K562 (cell line): ENCODE measurements around the gene RXRA. TPM values are rescaled to one million over a fixed set of nuclear protein-coding genes. Genes with fewer than 3 reads are reported as not detected.

Source experiments
- ATAC-seq: fragments of 200-7000 bp; cut with Tn5 transposase; 3 replicates; pipeline ENCODE4 v1.9.1; 2020; ENCODE audit warnings: moderate library complexity
- BruUV-seq: library from RNA; stranded (reverse); fragments of 400-500 nt; replicated peaks from 2 replicates; lab custom pipeline; 2021; lab: Mats Ljungman, UMichigan
- CTCF ChIA-PET: fragments of 300-600 bp; formaldehyde crosslinking; extraction: SDS; loops from one replicate; lab custom pipeline; 2021; ENCODE audit warnings: low intra/inter-chr PET ratio; lab: Yijun Ruan, JAX
- POLR2A ChIA-PET: fragments of 300-600, 350-650 bp; sonication (Branson Sonifier 250); formaldehyde crosslinking; extraction: SDS; loops from one replicate; lab custom pipeline; 2021; ENCODE audit warnings: antibody characterized with exemption, inconsistent platforms; lab: Yijun Ruan, JAX
- DNase-seq, 4 experiments: peaks; one replicate each; pipeline versions ENCODE4 v3.0.0 to v3.0.0-alpha.2; 2011 to 2018; ENCODE audit warnings: low spot score in 3 of 4, mixed read lengths in 3 of 4; ENCODE audit errors: extremely low read depth in 1 of 4
- FAIRE-seq: peaks from 2 replicates; lab custom pipeline; 2011; peaks lifted over from hg19 to GRCh38; lab: Jason Lieb, UNC
- H2AFZ ChIP-seq: 2 replicates; pipeline ENCODE4 v1.6.0; 2011; ENCODE audit warnings: low read depth, low read length, control low read depth, inconsistent platforms
- H3K27ac ChIP-seq: fragments of 200-600 bp; 3 replicates; pipeline ENCODE4 v1.8.0; 2011; ENCODE audit warnings: low read depth, mild to moderate bottlenecking, control low read depth, inconsistent platforms, low read length, moderate library complexity, mixed read lengths; ENCODE audit errors: extremely low read depth
- H3K27me3 ChIP-seq, 2 experiments: fragments of 300-600 bp in 1 of 2; 2 replicates in 1 of 2; 3 replicates in 1 of 2; pipeline versions ENCODE4 v1.6.0 to v1.8.0; 2011; ENCODE audit warnings: inconsistent platforms in 2 of 2, low read length in 2 of 2, mild to moderate bottlenecking in 1 of 2, mixed read lengths in 1 of 2, moderate library complexity in 1 of 2; ENCODE audit not compliant: control insufficient read depth in 2 of 2, insufficient read depth in 2 of 2
- H3K36me3 ChIP-seq: fragments of 300-600 bp; 3 replicates; pipeline ENCODE4 v1.8.0; 2011; ENCODE audit warnings: mild to moderate bottlenecking, low read length, inconsistent platforms; ENCODE audit not compliant: control insufficient read depth, insufficient read depth
- H3K4me1 ChIP-seq, 2 experiments: fragments of 200-600 bp in 1 of 2; replicated peaks in 1 of 2; 2 replicates in 1 of 2; 3 replicates in 1 of 2; pipeline versions ENCODE4 v1.5.1 to v1.8.0; 2011; ENCODE audit warnings: inconsistent platforms in 2 of 2, low read length in 2 of 2, mild to moderate bottlenecking in 1 of 2, mixed read lengths in 1 of 2, moderate library complexity in 1 of 2; ENCODE audit not compliant: control insufficient read depth in 2 of 2, insufficient read depth in 2 of 2
- H3K4me2 ChIP-seq: 2 replicates; pipeline ENCODE4 v1.6.1; 2011; ENCODE audit warnings: low read length, control low read depth, inconsistent platforms, mixed read lengths; ENCODE audit not compliant: insufficient read depth
- H3K4me3 ChIP-seq: fragments of 200-600 bp; sonication (generic), shearing (Covaris generic); 2 replicates; pipeline ENCODE4 v1.5.1; 2016; ENCODE audit warnings: control low read depth, inconsistent platforms
- H3K79me2 ChIP-seq: fragments of 200-600 bp; 3 replicates; pipeline ENCODE4 v1.8.0; 2011; ENCODE audit warnings: low read length, inconsistent platforms; ENCODE audit not compliant: control insufficient read depth, insufficient read depth
- H3K9ac ChIP-seq, 2 experiments: 2 replicates each; pipeline versions ENCODE4 v1.6.0 to v1.6.1; 2011; ENCODE audit warnings: low read depth in 2 of 2, low read length in 2 of 2, control low read depth in 1 of 2, inconsistent platforms in 1 of 2, mild to moderate bottlenecking in 1 of 2, mixed read lengths in 1 of 2; ENCODE audit not compliant: insufficient read depth in 1 of 2
- H3K9me1 ChIP-seq: one replicate; pipeline ENCODE4 v1.6.0; 2011; ENCODE audit warnings: inconsistent platforms, mild to moderate bottlenecking, low read length, moderate library complexity; ENCODE audit not compliant: control insufficient read depth, insufficient read depth
- H3K9me3 ChIP-seq: replicated peaks from 2 replicates; pipeline ENCODE4 v1.5.1; 2011; ENCODE audit warnings: low read depth, low read length, inconsistent platforms; ENCODE audit not compliant: control insufficient read depth, insufficient read depth
- H4K20me1 ChIP-seq: replicated peaks from 2 replicates; pipeline ENCODE4 v1.6.1; 2011; ENCODE audit warnings: low read length, inconsistent platforms, mixed read lengths; ENCODE audit not compliant: control insufficient read depth, insufficient read depth
- ATF7 ChIP-seq: fragments of 450-650 bp; IDR thresholded peaks from 2 replicates; pipeline ENCODE4 v1.7.1; 2014; ENCODE audit warnings: mild to moderate bottlenecking, moderate library complexity
- BHLHE40 ChIP-seq: IDR thresholded peaks from 2 replicates; pipeline ENCODE4 v1.6.1; 2011; ENCODE audit warnings: low read length, improper control_type of control experiment
- CBX3 ChIP-seq, 2 experiments: IDR thresholded peaks; 1 replicate in 1 of 2; 2 replicates in 1 of 2; pipeline ENCODE4 v1.6.1; 2012; ENCODE audit warnings: inconsistent platforms in 2 of 2, low read length in 2 of 2, borderline replicate concordance in 1 of 2, control low read depth in 1 of 2
- DACH1 ChIP-seq: fragments of 450-650 bp; IDR thresholded peaks from 2 replicates; pipeline ENCODE4 v1.6.1; 2018; ENCODE audit not compliant: partially characterized antibody
- ELK3 ChIP-seq: fragments of 450-650 bp; formaldehyde crosslinking; IDR thresholded peaks from 2 replicates; pipeline ENCODE4 v1.4.0; 2020; ENCODE audit warnings: mild to moderate bottlenecking
- ETV6 ChIP-seq, 3 experiments: fragments of 150-350 bp in 1 of 3; sonication (generic) in 1 of 3; formaldehyde crosslinking in 1 of 3; IDR thresholded peaks; 2 replicates each; pipeline versions ENCODE4 v1.6.1 to v1.8.0; 2014 to 2022; ENCODE audit warnings: borderline replicate concordance in 2 of 3, low read depth in 2 of 3, antibody characterized with exemption in 1 of 3, low read length in 1 of 3, mild to moderate bottlenecking in 1 of 3, missing genetic modification reagents in 1 of 3
- FOXJ2 ChIP-seq: fragments of 200-800 bp; sonication (Bioruptor generic); IDR thresholded peaks from 2 replicates; pipeline ENCODE4 v1.6.1; 2016; ENCODE audit warnings: missing genetic modification characterization, missing compliant biosample characterization
- FOXK2 ChIP-seq, 2 experiments: fragments of 450-650 bp; IDR thresholded peaks in 1 of 2; conservative IDR thresholded peaks in 1 of 2; 2 replicates each; pipeline ENCODE4 v1.6.1; 2016; ENCODE audit warnings: low read depth in 2 of 2, mild to moderate bottlenecking in 1 of 2
- NRF1 ChIP-seq, 2 experiments: fragments of 450-650 bp; IDR thresholded peaks in 1 of 2; conservative IDR thresholded peaks in 1 of 2; 2 replicates each; pipeline ENCODE4 v1.6.1; 2014; ENCODE audit warnings: mild to moderate bottlenecking in 2 of 2
- PKNOX1 ChIP-seq: fragments of 450-650 bp; IDR thresholded peaks from 2 replicates; pipeline ENCODE4 v1.6.1; 2016
- RAD51 ChIP-seq: fragments of 450-650 bp; IDR thresholded peaks from 2 replicates; pipeline ENCODE4 v1.7.1; 2016; ENCODE audit warnings: low read depth, mild to moderate bottlenecking, borderline replicate concordance
- RBM14 ChIP-seq: fragments of 200-400 bp; formaldehyde crosslinking; IDR thresholded peaks from 2 replicates; pipeline ENCODE4 v1.6.1; 2018; ENCODE audit warnings: low read depth, mild to moderate bottlenecking, low read length, moderate library complexity, borderline replicate concordance; ENCODE audit not compliant: insufficient read depth
- SMC3 ChIP-seq: conservative IDR thresholded peaks from 2 replicates; pipeline ENCODE4 v1.6.1; 2011; ENCODE audit warnings: low read depth, low read length, improper control_type of control experiment; ENCODE audit not compliant: insufficient read depth
- SNRNP70 ChIP-seq: fragments of 200-400 bp; formaldehyde crosslinking; optimal IDR thresholded peaks from 2 replicates; pipeline ENCODE3; 2017; ENCODE audit warnings: low read depth, low read length
- USF1 ChIP-seq: sonication (generic); formaldehyde crosslinking; IDR thresholded peaks from 2 replicates; pipeline ENCODE4 v1.9.0; 2022; ENCODE audit warnings: mild to moderate bottlenecking, missing genetic modification reagents
- USF2 ChIP-seq: sonication (generic); formaldehyde crosslinking; IDR thresholded peaks from 2 replicates; pipeline ENCODE4 v1.5.0; 2020; ENCODE audit warnings: missing genetic modification reagents
- ZNF644 ChIP-seq: fragments of 200-800 bp; sonication (Bioruptor generic); IDR thresholded peaks from 2 replicates; pipeline ENCODE4 v1.6.1; 2016; ENCODE audit warnings: low read depth, missing genetic modification characterization, missing compliant biosample characterization
- WGBS: fragments of 100-300 bp; shearing (Covaris generic); methylation state at CpG from one replicate; pipeline ENCODE4 v1.1.6; 2016; ENCODE audit warnings: low coverage, mixed read lengths; ENCODE audit not compliant: insufficient coverage; ENCODE audit errors: missing lambda C conversion rate; 5-methylcytosine and 5-hydroxymethylcytosine counted together
- in situ Hi-C: fragments of 300-500 bp; cut with MboI; formaldehyde crosslinking; loops from 4 replicates; pipeline ENCODE4 v1.15.0; 2018; ENCODE audit warnings: inconsistent platforms, mixed read lengths
- intact Hi-C: fragments of 100-400 bp; cut with micrococcal nuclease; formaldehyde crosslinking; loops from 2 replicates; pipeline ENCODE4 v1.14.2; 2022
- polyA plus RNA-seq, 8 experiments: library from polyadenylated mRNA; depleted of rRNA in 4 of 8; stranded (reverse) in 5 of 8; unstranded in 3 of 8; fragments of >200 nt; fragmentation: Nextera tagmentation in 2 of 8; fragmentation: Illumina TruSeq in 1 of 8; extraction: Ambion mirVana in 2 of 8; extraction: Trizol in 1 of 8; gene quantifications; 2 replicates each; pipeline versions ENCODE4 v1.2.1 to v1.2.3, GENCODE V29; 2011 to 2014; ENCODE audit warnings: inconsistent platforms in 1 of 8, missing spikeins in 1 of 8
- total RNA-seq, 7 experiments: library from RNA; depleted of rRNA in 6 of 7; stranded (reverse); fragments of >200 nt in 6 of 7; fragmentation: Illumina TruSeq in 2 of 7; extraction: Trizol in 2 of 7; gene quantifications; 2 replicates each; pipeline versions ENCODE4 v1.2.1 to v1.2.3, GENCODE V29; 2011 to 2021; ENCODE audit warnings: low replicate concordance in 1 of 7

Gene RXRA
- total and polyA plus RNA-seq, 9 of the 15 experiments (the other 6 are each of a cell fraction or from before 2014, with no cell fraction given) = 0.35 to 23.6 (median 4.6) TPM

- Histone ChIP-seq H3K4me1 (peaks cover 5 to 94% of the 10 kb centered on the region in 2 experiments; a peak in 3 of 5 replicates), H3K79me2 (peaks cover 10% of the 10 kb centered on the region), H3K27me3 (no peaks in the 10 kb centered on the region), H3K4me3 (no peak overlapping the region), H4K20me1 (peaks cover 83% of the 10 kb centered on the region), H3K9me1 (no peaks in the 10 kb centered on the region), H3K27ac (no peak overlapping the region), H3K9me3 (no peaks in the 10 kb centered on the region), H3K9ac (peak overlapping the region in 1 of 2 experiments; percentile 50; a peak in 1 of 4 replicates), H3K4me2 (no peak overlapping the region), H3K36me3 (no peaks in the 10 kb centered on the region), H2AFZ (no peak overlapping the region)
- ChIA-PET POLR2A (interaction anchor here (0.9 kb wide), 1 partner anchor 10 kb away, joined by 5 read pairs; no protein-coding TSS in a partner anchor), CTCF (no interaction called here)
- DNase-seq (peak in 1 of 4 experiments; percentile 45), FAIRE-seq (no peak), ATAC-seq (peak; percentile 72)
- in situ Hi-C loops = no loop called here
- intact Hi-C loops = no loop called here
- no TSS peak for BruUV-seq
- WGBS = 43% methylated on average over 17 of the region's 25 CpGs
- TF ChIP-seq SNRNP70 (no peak), ETV6 (IDR thresholded peaks at IDR 0.05; ENCODE audit: borderline replicate concordance in 1 of 2, low read depth in 2 of 2, low read length in 1 of 2) (no peak), ETV6 (CRISPR knock-in tag; IDR thresholded peaks at IDR 0.05; ENCODE audit: borderline replicate concordance) (no peak), PKNOX1 (no peak), ATF7 (no peak), CBX3 (IDR thresholded peaks at IDR 0.05; ENCODE audit: borderline replicate concordance in 1 of 2, low read length in 2 of 2) (no peak), RAD51 (0 out of 2 replicates have a peak, but pooled peaks have one; percentile 13), BHLHE40 (peak; percentile 82), ELK3 (CRISPR knock-in tag) (no peak), FOXJ2 (no peak), ZNF644 (tag) (no peak), USF2 (CRISPR knock-in tag) (peak; percentile 10; the same call in 1 of the 2 replicates), DACH1 (no peak), USF1 (peak; percentile 52), RBM14 (no peak), FOXK2 (conservative IDR thresholded peaks at IDR 0.05 in 1 of 2, IDR thresholded peaks at IDR 0.05 in 1 of 2; ENCODE audit: low read depth in 2 of 2) (no peak), SMC3 (no peak), NRF1 (conservative IDR thresholded peaks at IDR 0.05 in 1 of 2, IDR thresholded peaks at IDR 0.05 in 1 of 2) (peak; percentile 47 to 58)
Observed at GRCh38 chr9:134366223-134367031, 40.2 kb downstream of the RXRA start.
